Measurements from ENCODE around the gene NAPSA. TPM values are rescaled to one million over a fixed set of nuclear protein-coding genes. Genes with fewer than 3 reads are reported as not detected.

The NAPSA gene
- total and polyA plus RNA-seq, 9 of the 15 experiments (the other 6 are each of a cell fraction or from before 2014, with no cell fraction given): 0.25 to 1.9 (median 0.69) TPM

- peak; percentile 35; the same call in 1 of the 2 replicates for TF ChIP-seq POLR2G (IDR thresholded peaks at IDR 0.05; ENCODE audit: low read depth, low read length)
Measured at GRCh38 chr19:50379602-50380001, 14.2 kb upstream of the NAPSA start (continued).

GRCh38 chr19:50378863-50379236, 13.4 kb upstream of the NAPSA start:
- peaks cover 26 to 66% of the 10 kb centered on the region in 2 experiments for H3K4me1 ChIP-seq (replicated peaks in 1 of 2; ENCODE audit: control insufficient read depth in 2 of 2, insufficient read depth in 2 of 2, low read length in 2 of 2)
- no peak overlapping the region for H3K4me2 ChIP-seq (ENCODE audit: insufficient read depth, low read length)
- H4K20me1 ChIP-seq (replicated peaks; ENCODE audit: control insufficient read depth, insufficient read depth, low read length): peaks cover 2% of the 10 kb centered on the region
- H2AFZ ChIP-seq (ENCODE audit: low read depth, low read length): no peak overlapping the region
- no peaks in the 10 kb centered on the region for H3K9me3 ChIP-seq (replicated peaks; ENCODE audit: control insufficient read depth, insufficient read depth, low read depth, low read length)
- intact Hi-C loops (cut with micrococcal nuclease): loop anchor here (5.0 kb wide), 1 partner anchor 278 kb away; no protein-coding TSS in a partner anchor
- no peaks in the 10 kb centered on the region for H3K9me1 ChIP-seq (ENCODE audit: control insufficient read depth, insufficient read depth, low read length)
- in situ Hi-C loops (cut with MboI): no loop called here
- peaks cover 29% of the 10 kb centered on the region for H3K79me2 ChIP-seq (ENCODE audit: control insufficient read depth, insufficient read depth, low read length)
- no peak for DNase-seq (ENCODE audit: extremely low read depth in 1 of 4, low spot score in 3 of 4)
- no peak for FAIRE-seq
- H3K4me3 ChIP-seq: no peak overlapping the region
- ATAC-seq: no peak
- no TSS peak for BruUV-seq (replicated peaks)
- TF ChIP-seq MCM2 (IDR thresholded peaks at IDR 0.05; ENCODE audit: low read depth): no peak
- no peak for TF ChIP-seq ZFP30 (CRISPR knock-in tag; IDR thresholded peaks at IDR 0.05; ENCODE audit: borderline replicate concordance)
- TF ChIP-seq RFX7 (CRISPR knock-in tag; IDR thresholded peaks at IDR 0.05): no peak
- TF ChIP-seq CEBPZ (IDR thresholded peaks at IDR 0.05; ENCODE audit: borderline replicate concordance, low read depth, low read length): no peak
- no peak for TF ChIP-seq ZSCAN29 (IDR thresholded peaks at IDR 0.05)
- TF ChIP-seq SIN3A (IDR thresholded peaks at IDR 0.05; ENCODE audit: borderline replicate concordance in 2 of 2, control insufficient read depth in 1 of 2, low read depth in 2 of 2, low read length in 2 of 2): no peak
- no peak for TF ChIP-seq ZBTB8A (IDR thresholded peaks at IDR 0.05; ENCODE audit: partially characterized antibody)
- TF ChIP-seq ATF1 (CRISPR knock-in tag; IDR thresholded peaks at IDR 0.05): no peak
- no peak for TF ChIP-seq ATF1 (tag; IDR thresholded peaks at IDR 0.05)
- TF ChIP-seq CHD4 (IDR thresholded peaks at IDR 0.05; ENCODE audit: insufficient read depth, insufficient replicate concordance, low read depth, low read length, poor library complexity, severe bottlenecking): no peak
- no peak for TF ChIP-seq RBM17 (IDR thresholded peaks at IDR 0.05; ENCODE audit: borderline replicate concordance, low read depth, low read length)
- TF ChIP-seq ZFPM2 (CRISPR knock-in tag; IDR thresholded peaks at IDR 0.05): no peak
- no peak for TF ChIP-seq ZNF778 (CRISPR knock-in tag; IDR thresholded peaks at IDR 0.05)
- no peak for TF ChIP-seq TCF15 (CRISPR knock-in tag; IDR thresholded peaks at IDR 0.05)
- no peak for TF ChIP-seq CREB5 (CRISPR knock-in tag; IDR thresholded peaks at IDR 0.05)
- no peak for TF ChIP-seq FOXK2 (conservative IDR thresholded peaks at IDR 0.05 in 1 of 2, IDR thresholded peaks at IDR 0.05 in 1 of 2; ENCODE audit: low read depth in 2 of 2)
- WGBS (ENCODE audit: insufficient coverage, low coverage, missing lambda C conversion rate): 96% methylated on average over 10 of the region's 10 CpGs
- ChIA-PET CTCF (ENCODE audit: low intra/inter-chr PET ratio) (no interaction called here), POLR2A (interaction anchor here (0.6 to 0.7 kb wide), 2 partner anchors 41 to 50 kb away, joined by 3 to 4 read pairs; partner anchors contain the start of gene KCNC3)
- peaks cover 59% of the 10 kb centered on the region; the same call in 2 of the 3 replicates for H3K36me3 ChIP-seq (ENCODE audit: control insufficient read depth, insufficient read depth, low read length)
- H3K9ac ChIP-seq (ENCODE audit: insufficient read depth in 1 of 2, low read depth in 2 of 2, low read length in 2 of 2): peak overlapping the region in 1 of 2 experiments; percentile 86; a peak in 2 of 4 replicates
- H3K27me3 ChIP-seq (ENCODE audit: control insufficient read depth in 2 of 2, insufficient read depth in 2 of 2, low read length in 2 of 2): no peaks in the 10 kb centered on the region
- H3K27ac ChIP-seq (ENCODE audit: extremely low read depth, low read depth, low read length): peak overlapping the region; percentile 20; the same call in 1 of the 3 replicates

Data from K562 (cell line).